NOMO-1 treated with DMSO at 0.1 percent for 48 hours (cell line): ENCODE results near the gene TNFAIP3.

Experiments used
- DNase-seq: peaks from one replicate; lab custom pipeline; 2025; ENCODE audit not compliant: unreplicated experiment; lab: John Stamatoyannopoulos, UW

TNFAIP3 gene

DNA sequence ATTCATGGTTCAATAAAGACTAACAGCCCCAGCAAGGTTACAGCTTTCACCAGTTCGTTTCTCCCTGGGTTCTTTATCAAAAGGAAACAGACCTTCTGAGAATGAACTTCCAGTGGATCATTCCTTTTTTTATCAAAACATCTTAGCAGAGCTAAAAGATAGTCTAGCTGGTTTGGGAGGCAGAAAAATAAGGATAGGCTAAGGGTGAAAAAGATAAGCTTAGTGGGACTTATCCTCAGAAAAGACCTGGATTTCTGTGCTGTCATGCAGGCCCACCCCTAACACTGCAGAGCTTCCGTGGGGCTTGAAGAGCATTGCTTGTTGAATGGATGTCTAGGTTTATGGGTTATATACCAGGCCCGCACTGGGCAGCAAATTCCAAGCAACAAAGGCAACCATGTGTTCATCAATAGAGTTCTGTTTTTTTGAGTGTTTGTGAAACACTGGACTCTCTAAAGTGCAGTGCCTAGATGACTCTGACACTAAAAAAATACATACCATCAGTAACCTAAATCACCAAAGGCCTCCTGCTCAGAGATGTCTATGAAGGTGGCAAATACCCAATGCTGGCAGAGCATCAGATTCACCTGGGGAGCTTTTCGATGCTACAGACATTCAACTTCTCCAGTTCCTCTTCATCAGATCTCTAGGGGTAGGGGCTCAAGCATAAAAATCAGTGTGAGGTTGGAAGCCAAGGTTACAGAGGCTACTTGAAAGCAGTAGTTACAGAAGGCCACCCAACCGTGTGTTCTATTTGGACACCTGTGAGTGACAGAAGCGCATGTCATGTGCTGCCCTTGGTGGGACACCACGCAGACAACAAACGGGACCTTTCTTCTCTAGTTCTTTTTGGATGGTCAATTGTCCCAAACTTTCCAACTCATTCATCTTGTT is 53.0 kb downstream of the TNFAIP3 start:
- DNase-seq: no peak

DNA sequence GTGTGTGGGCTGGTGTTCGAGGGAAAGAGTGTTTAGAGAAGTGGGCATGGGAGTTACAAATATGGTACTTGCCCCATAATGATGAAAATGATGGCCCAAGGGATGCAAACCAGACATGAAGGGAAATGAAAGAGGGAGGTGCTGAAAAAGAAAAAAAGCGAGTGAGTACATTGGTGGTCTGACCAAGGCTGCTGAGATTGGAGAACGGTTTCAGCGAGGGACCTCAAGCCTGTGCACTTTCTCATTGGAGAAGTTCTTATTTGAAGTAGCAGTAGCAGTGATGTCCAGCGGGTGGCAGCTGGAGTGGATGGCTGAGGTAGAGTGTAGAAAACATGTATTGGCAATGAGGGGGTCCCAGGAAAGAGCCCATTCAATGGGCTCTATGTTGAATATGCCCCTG is 54.8 kb downstream of the TNFAIP3 start:
- no peak for DNase-seq

DNA sequence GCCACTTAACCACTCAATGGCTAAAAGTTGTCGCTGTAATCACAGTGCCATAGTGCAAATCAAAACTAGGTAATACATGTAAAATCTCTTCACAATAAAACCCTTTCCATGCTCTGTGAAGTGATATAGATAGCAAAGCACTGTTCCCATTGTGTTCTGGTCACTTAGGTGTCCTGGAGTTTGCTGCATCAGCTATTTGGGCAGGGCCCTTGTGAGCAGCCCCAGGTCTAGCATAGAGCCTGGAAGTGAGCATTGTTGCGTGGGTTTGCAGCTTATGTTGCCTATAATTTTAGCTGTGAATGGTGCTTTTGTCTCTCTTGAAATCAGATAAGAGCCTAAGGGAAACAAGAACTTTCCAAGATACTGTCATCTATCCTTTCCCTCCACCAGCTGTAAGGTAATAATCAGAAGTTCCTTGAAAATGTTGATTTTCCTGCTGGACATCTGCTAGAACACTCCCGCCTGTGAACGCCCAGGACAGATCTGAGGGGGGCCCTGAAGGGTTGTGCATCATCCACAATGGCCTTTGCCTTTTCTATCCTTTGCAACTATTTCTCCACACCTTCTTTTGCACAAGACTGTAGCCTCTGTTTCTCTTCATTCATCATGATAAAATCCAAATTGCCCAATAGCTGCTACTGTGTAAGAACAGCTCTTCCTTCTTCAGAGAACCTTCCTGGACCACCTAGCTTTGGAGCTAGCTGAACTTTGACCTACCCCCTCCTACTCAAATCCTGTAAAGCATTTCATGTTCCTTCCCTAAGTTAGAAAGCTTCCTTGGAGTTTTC is 57.0 kb downstream of the TNFAIP3 start:
- DNase-seq: no peak

DNA sequence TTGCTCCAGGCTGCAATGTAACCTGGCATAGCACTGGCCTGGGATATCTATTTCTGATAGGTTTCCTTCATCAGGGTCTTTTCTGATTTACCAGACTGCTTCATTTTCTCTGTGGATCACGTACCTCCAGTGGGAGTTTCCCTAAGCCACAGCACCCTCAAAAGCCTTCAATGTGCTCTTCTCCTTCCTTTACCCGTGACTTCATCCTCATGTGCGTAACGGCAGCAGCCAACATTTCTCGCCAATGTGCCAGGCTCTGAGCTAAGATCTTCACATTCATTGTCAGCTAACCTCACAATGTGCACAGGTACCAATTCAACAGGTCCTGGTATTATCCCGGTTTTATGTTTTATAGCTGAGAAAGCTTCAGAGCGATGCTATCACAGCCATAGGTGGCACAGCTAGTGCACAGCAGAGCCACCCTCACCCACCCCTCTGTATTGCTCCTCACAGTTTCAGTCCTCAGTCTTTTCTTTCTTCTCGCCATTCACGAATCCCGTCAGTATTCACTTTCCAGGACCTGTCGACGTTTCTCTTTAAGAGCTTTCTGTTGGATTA is 58.2 kb downstream of the TNFAIP3 start:
- DNase-seq: no peak

DNA sequence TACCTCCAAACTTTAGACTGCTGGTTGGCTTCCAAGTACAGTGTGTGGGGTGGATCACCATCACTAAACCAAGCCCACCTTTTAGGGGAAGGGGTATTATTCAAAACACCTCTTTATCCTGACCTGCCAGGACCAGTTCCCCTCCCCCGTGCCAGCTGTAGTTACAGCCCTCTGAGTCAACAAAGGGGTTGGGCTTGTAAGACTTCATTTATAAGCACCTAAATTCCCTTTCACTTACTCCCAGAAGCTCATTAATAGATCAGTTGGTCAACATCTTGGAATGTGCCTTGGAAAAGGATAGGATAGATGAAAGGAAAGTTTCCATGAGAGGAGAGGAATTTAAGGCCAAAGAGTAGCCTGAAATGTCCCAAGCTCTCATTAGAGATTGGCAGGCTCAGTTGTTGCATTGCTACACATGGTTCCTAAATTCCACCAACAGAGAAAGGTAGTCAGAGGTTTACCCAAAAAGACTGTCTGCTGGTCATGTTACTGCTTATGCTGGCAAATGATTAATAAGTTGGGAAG is 59.2 kb downstream of the TNFAIP3 start:
- no peak for DNase-seq

DNA sequence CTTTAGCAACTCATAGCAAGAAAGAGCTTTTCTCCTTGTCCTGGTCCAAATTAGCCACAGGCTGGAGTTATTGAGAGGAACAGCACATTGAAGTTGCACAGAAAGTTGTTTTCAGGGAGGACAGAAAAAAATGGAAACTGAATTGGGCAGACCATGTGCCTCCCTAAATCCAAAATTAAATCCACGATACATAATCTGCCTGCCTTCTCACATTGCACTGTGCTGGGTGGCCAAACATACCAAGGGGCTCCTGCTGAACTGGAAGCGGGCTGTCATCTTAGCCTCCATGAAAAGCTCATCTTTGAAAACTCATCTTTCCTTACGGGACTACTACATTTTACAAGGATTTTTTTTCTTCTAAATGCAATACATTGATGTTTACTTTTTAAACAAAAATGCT is 59.9 kb downstream of the TNFAIP3 start:
- DNase-seq: no peak

DNA sequence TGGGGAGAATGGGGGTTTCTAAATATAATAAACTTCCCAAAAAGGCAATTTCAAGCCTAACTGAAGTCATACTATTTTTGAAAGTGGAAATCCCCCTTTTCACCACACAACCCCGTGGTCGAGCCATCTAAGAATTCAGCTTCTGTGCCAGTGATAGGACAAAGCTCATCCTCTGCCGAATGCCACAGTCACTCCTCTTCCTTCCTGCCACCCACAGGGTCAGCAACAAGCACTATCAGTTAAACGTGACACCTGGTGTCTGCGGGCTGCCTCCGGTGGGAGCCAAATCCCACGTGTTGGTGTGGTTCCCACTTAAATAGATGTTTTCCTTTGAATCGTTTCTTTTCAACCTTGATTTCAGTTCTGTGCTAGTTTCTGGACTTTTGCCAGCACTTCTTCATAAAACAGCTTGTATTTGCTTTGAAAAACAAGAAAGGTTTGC is 60.7 kb downstream of the TNFAIP3 start:
- peak; percentile 55 for DNase-seq

DNA sequence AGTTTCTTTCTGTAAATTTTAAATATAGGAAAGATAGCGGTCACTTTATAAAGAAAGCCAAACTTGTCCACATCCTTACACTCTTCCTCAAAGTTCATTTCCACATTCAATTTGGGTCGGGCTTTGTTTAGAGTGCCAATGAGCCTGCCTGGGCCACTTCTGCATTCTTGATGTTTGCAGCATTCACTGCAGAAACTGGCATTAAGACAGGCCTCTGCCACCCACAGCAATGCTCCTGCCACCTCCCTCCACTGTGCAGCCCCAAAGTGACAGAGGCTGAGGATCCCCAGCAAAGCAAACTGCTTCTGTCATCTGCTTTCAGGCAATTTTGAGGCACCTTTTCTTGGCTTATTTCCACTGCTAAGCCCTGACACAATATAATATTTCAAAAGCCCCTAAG is 61.2 kb downstream of the TNFAIP3 start:
- peak; percentile 68 for DNase-seq

DNA sequence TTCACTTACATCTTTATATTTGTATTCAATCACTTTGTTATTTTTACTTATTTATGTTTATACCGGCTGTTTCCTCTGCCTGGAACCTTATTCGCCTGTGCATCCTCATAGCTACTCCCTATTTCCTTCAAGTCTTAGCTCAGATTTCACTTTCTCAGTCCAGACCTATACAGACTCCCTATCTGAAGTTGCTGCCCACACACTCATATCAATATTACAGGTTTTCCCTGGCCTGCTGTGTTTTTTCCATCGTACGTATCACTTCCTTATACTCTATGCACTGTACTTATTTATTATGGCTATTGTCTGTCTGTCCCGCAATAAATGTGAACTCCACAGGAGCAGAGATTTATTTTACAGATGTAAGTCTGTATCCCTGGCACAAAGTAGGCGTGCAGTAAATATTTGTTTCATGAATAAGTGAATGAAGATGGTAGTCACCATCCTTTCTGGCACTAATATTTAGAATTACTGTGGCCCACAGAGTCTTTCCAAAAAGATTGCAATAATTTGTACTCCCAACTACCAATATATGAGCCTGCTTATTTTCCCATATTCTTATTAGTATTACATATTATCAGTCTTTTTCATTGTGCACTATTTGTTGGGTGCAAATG is 64.9 kb downstream of the TNFAIP3 start:
- no peak for DNase-seq
